ENCODE data around the gene HMGN5. TPM values are rescaled to one million over a fixed set of nuclear protein-coding genes. Genes with fewer than 3 reads are reported as not detected.

HMGN5 gene
- total RNA-seq, 1 donor from 2014 or later, result 1.3 TPM

GRCh38 chrX:81202943-81203342 is 1.2 kb upstream of the HMGN5 start:
- intact Hi-C loops (cut with micrococcal nuclease), result loop anchor here (2.0 kb wide), 1 partner anchor 394 kb away; the partner anchor contains the start of gene BRWD3
- H3K27ac Mint-ChIP-seq, result peak overlapping the region; percentile 99
- peaks cover 23% of the 10 kb centered on the region for H3K36me3 Mint-ChIP-seq (ENCODE audit: low read depth)
- H3K4me1 Mint-ChIP-seq (ENCODE audit: low read depth), result peaks cover 38% of the 10 kb centered on the region
- H3K27me3 Mint-ChIP-seq (ENCODE audit: low read depth), result no peaks in the 10 kb centered on the region
- no peak for DNase-seq (ENCODE audit: low spot score)
- no peaks in the 10 kb centered on the region for H3K9me3 Mint-ChIP-seq
- H3K4me3 Mint-ChIP-seq (ENCODE audit: low read depth), result peak overlapping the region; percentile 100

- H3K27me3 Mint-ChIP-seq (ENCODE audit: low read depth), result no peaks in the 10 kb centered on the region
- H3K36me3 Mint-ChIP-seq (ENCODE audit: low read depth), result peaks cover 20% of the 10 kb centered on the region
- H3K4me1 Mint-ChIP-seq (ENCODE audit: low read depth), result peaks cover 38% of the 10 kb centered on the region
- H3K27ac Mint-ChIP-seq, result peak overlapping the region; percentile 99
- intact Hi-C loops (cut with micrococcal nuclease), result loop anchor here (2.0 kb wide), 1 partner anchor 394 kb away; the partner anchor contains the start of gene BRWD3
- H3K9me3 Mint-ChIP-seq, result no peaks in the 10 kb centered on the region
- H3K4me3 Mint-ChIP-seq (ENCODE audit: low read depth), result peak overlapping the region; percentile 100
- DNase-seq (ENCODE audit: low spot score), result no peak
These were observed 725 bp upstream of the HMGN5 start for GRCh38 chrX:81202456-81202819.

GRCh38 chrX:81201071-81201470 is 642 bp downstream of the HMGN5 start:
- Mint-ChIP-seq H3K36me3 (ENCODE audit: low read depth) (peaks cover 11% of the 10 kb centered on the region), H3K9me3 (no peaks in the 10 kb centered on the region), H3K4me3 (ENCODE audit: low read depth) (peak overlapping the region; percentile 100), H3K27ac (peak overlapping the region; percentile 99), H3K4me1 (ENCODE audit: low read depth) (peaks cover 34% of the 10 kb centered on the region), H3K27me3 (ENCODE audit: low read depth) (no peaks in the 10 kb centered on the region)
- intact Hi-C loops (cut with micrococcal nuclease), result loop anchor here (1.0 kb wide), 1 partner anchor 80 kb away; no protein-coding TSS in a partner anchor
- no peak for DNase-seq (ENCODE audit: low spot score)

GRCh38 chrX:81195712-81196111 is 6.0 kb downstream of the HMGN5 start:
- DNase-seq (ENCODE audit: low spot score), result peak; percentile 19
- H3K27ac Mint-ChIP-seq, result no peak overlapping the region
- H3K9me3 Mint-ChIP-seq, result no peaks in the 10 kb centered on the region
- H3K36me3 Mint-ChIP-seq (ENCODE audit: low read depth), result no peaks in the 10 kb centered on the region
- peaks cover 13% of the 10 kb centered on the region for H3K4me1 Mint-ChIP-seq (ENCODE audit: low read depth)
- no peaks in the 10 kb centered on the region for H3K27me3 Mint-ChIP-seq (ENCODE audit: low read depth)
- intact Hi-C loops (cut with micrococcal nuclease), result loop anchor here (2.0 kb wide), 1 partner anchor 319 kb away; no protein-coding TSS in a partner anchor
- H3K4me3 Mint-ChIP-seq (ENCODE audit: low read depth), result no peak overlapping the region

GRCh38 chrX:81195259-81195658 is 6.5 kb downstream of the HMGN5 start:
- Mint-ChIP-seq H3K36me3 (ENCODE audit: low read depth) (no peaks in the 10 kb centered on the region), H3K9me3 (no peaks in the 10 kb centered on the region), H3K4me3 (ENCODE audit: low read depth) (no peak overlapping the region), H3K27ac (no peak overlapping the region), H3K4me1 (ENCODE audit: low read depth) (peaks cover 13% of the 10 kb centered on the region), H3K27me3 (ENCODE audit: low read depth) (no peaks in the 10 kb centered on the region)
- intact Hi-C loops (cut with micrococcal nuclease), result loop anchor here (2.0 kb wide), 1 partner anchor 318 kb away; no protein-coding TSS in a partner anchor
- DNase-seq (ENCODE audit: low spot score), result no peak

GRCh38 chrX:81174286-81174685 is 27.4 kb downstream of the HMGN5 start:
- Mint-ChIP-seq H3K4me1 (ENCODE audit: low read depth) (no peaks in the 10 kb centered on the region), H3K27me3 (ENCODE audit: low read depth) (no peaks in the 10 kb centered on the region), H3K27ac (no peak overlapping the region), H3K9me3 (no peaks in the 10 kb centered on the region), H3K4me3 (ENCODE audit: low read depth) (no peak overlapping the region), H3K36me3 (ENCODE audit: low read depth) (no peaks in the 10 kb centered on the region)
- DNase-seq (ENCODE audit: low spot score), result no peak
- intact Hi-C loops (cut with micrococcal nuclease), result loop anchor here (1.0 kb wide), 1 partner anchor 203 kb away; no protein-coding TSS in a partner anchor

- no peak overlapping the region for H3K27ac Mint-ChIP-seq
These were observed 33.3 kb downstream of the HMGN5 start for GRCh38 chrX:81168391-81168790.

GRCh38 chrX:81121513-81122363 is 80.0 kb downstream of the HMGN5 start:
- intact Hi-C loops (cut with micrococcal nuclease), result loop anchor here (1.0 kb wide), 1 partner anchor 80 kb away; the partner anchor contains the start of gene HMGN5
- peak overlapping the region; percentile 90 for H3K27ac Mint-ChIP-seq
- H3K27me3 Mint-ChIP-seq (ENCODE audit: low read depth), result peaks cover 12% of the 10 kb centered on the region
- peak overlapping the region; percentile 94 for H3K4me3 Mint-ChIP-seq (ENCODE audit: low read depth)
- H3K36me3 Mint-ChIP-seq (ENCODE audit: low read depth), result no peaks in the 10 kb centered on the region
- peaks cover 17% of the 10 kb centered on the region for H3K4me1 Mint-ChIP-seq (ENCODE audit: low read depth)
- DNase-seq (ENCODE audit: low spot score), result peak; percentile 84
- no peaks in the 10 kb centered on the region for H3K9me3 Mint-ChIP-seq

More at GRCh38 chrX:81168391-81168790, 33.3 kb downstream of the HMGN5 start:
- intact Hi-C loops (cut with micrococcal nuclease), result no loop called here
- Mint-ChIP-seq H3K4me1 (ENCODE audit: low read depth) (no peaks in the 10 kb centered on the region), H3K36me3 (ENCODE audit: low read depth) (no peaks in the 10 kb centered on the region), H3K9me3 (no peaks in the 10 kb centered on the region), H3K4me3 (ENCODE audit: low read depth) (no peak overlapping the region), H3K27me3 (ENCODE audit: low read depth) (no peaks in the 10 kb centered on the region)
- no peak for DNase-seq (ENCODE audit: low spot score)

GRCh38 chrX:81120936-81121371 is 80.8 kb downstream of the HMGN5 start:
- H3K4me3 Mint-ChIP-seq (ENCODE audit: low read depth), result peak overlapping the region; percentile 94
- peaks cover 12% of the 10 kb centered on the region for H3K27me3 Mint-ChIP-seq (ENCODE audit: low read depth)
- H3K36me3 Mint-ChIP-seq (ENCODE audit: low read depth), result no peaks in the 10 kb centered on the region
- intact Hi-C loops (cut with micrococcal nuclease), result loop anchor here (1.0 kb wide), 1 partner anchor 80 kb away; the partner anchor contains the start of gene HMGN5
- peaks cover 17% of the 10 kb centered on the region for H3K4me1 Mint-ChIP-seq (ENCODE audit: low read depth)
- DNase-seq (ENCODE audit: low spot score), result peak; percentile 12
- H3K27ac Mint-ChIP-seq, result peak overlapping the region; percentile 90
- H3K9me3 Mint-ChIP-seq, result no peaks in the 10 kb centered on the region

GRCh38 chrX:81120258-81120935 is 81.3 kb downstream of the HMGN5 start:
- peaks cover 17% of the 10 kb centered on the region for H3K4me1 Mint-ChIP-seq (ENCODE audit: low read depth)
- H3K9me3 Mint-ChIP-seq, result no peaks in the 10 kb centered on the region
- peak overlapping the region; percentile 90 for H3K27ac Mint-ChIP-seq
- DNase-seq (ENCODE audit: low spot score), result no peak
- H3K4me3 Mint-ChIP-seq (ENCODE audit: low read depth), result peak overlapping the region; percentile 94
- no peaks in the 10 kb centered on the region for H3K36me3 Mint-ChIP-seq (ENCODE audit: low read depth)
- intact Hi-C loops (cut with micrococcal nuclease), result no loop called here
- H3K27me3 Mint-ChIP-seq (ENCODE audit: low read depth), result peaks cover 12% of the 10 kb centered on the region

- intact Hi-C loops (cut with micrococcal nuclease), result no loop called here
These were observed 87.0 kb downstream of the HMGN5 start for GRCh38 chrX:81114757-81115156.

GRCh38 chrX:81110286-81110685 is 91.4 kb downstream of the HMGN5 start:
- intact Hi-C loops (cut with micrococcal nuclease), result no loop called here
- Mint-ChIP-seq H3K4me1 (ENCODE audit: low read depth) (no peaks in the 10 kb centered on the region), H3K36me3 (ENCODE audit: low read depth) (no peaks in the 10 kb centered on the region), H3K4me3 (ENCODE audit: low read depth) (no peak overlapping the region), H3K9me3 (no peaks in the 10 kb centered on the region), H3K27ac (no peak overlapping the region), H3K27me3 (ENCODE audit: low read depth) (no peaks in the 10 kb centered on the region)
- DNase-seq (ENCODE audit: low spot score), result no peak

More at GRCh38 chrX:81114757-81115156, 87.0 kb downstream of the HMGN5 start:
- Mint-ChIP-seq H3K9me3 (no peaks in the 10 kb centered on the region), H3K4me3 (ENCODE audit: low read depth) (no peak overlapping the region), H3K4me1 (ENCODE audit: low read depth) (peaks cover 2% of the 10 kb centered on the region), H3K36me3 (ENCODE audit: low read depth) (no peaks in the 10 kb centered on the region), H3K27ac (no peak overlapping the region), H3K27me3 (ENCODE audit: low read depth) (no peaks in the 10 kb centered on the region)
- DNase-seq (ENCODE audit: low spot score), result no peak
